ENCODE results near the gene MICALL2. TPM values are rescaled to one million over a fixed set of nuclear protein-coding genes. Genes with fewer than 3 reads are reported as not detected.

The MICALL2 gene
- total and polyA plus RNA-seq, 4 donors: 2.9 to 16.3 (median 7.6) TPM

DNA sequence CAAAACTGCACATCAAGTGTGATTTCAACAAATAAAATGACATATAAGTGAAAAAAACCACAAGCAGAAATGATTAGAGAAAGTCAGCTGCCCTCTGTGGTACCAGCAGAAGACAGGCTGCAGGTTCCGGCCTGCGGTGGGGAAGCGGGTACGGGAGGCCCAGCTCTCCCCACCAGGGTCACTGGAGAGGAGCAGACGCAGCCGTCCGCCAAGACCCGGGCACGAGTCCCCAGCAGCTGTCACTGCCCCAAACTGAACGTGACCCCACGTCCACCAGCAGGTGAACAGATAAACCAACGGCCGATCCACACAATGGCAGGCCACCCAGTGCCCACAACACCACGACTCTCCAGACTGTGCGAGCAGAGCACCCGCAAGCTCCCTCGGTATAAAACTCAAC is 16.1 kb upstream of the MICALL2 start:
- no peaks in the 10 kb centered on the region for H3K27me3 ChIP-seq (ENCODE audit: control insufficient read depth in 4 of 4, insufficient read depth in 4 of 4, low read length in 3 of 4)
- H3K9ac ChIP-seq (ENCODE audit: low read depth in 1 of 2, low read length in 2 of 2): no peak overlapping the region
- H3K36me3 ChIP-seq (ENCODE audit: control insufficient read depth in 4 of 4, insufficient read depth in 3 of 4, low read depth in 1 of 4, low read length in 3 of 4): peaks cover 5 to 72% (median 27%) of the 10 kb centered on the region in 4 donors
- H3K9me3 ChIP-seq (ENCODE audit: control insufficient read depth in 4 of 4, low read length in 3 of 4): no peaks in the 10 kb centered on the region
- H3K4me1 ChIP-seq (ENCODE audit: control insufficient read depth in 4 of 4, insufficient read depth in 4 of 4, low read length in 3 of 4): no peaks in the 10 kb centered on the region
- WGBS: 94% methylated on average over 17 of the region's 17 CpGs
- no peak overlapping the region for H3K4me3 ChIP-seq (ENCODE audit: low read depth in 1 of 3, low read length in 3 of 3)
- DNase-seq (ENCODE audit: low spot score): no peak
- H3K27ac ChIP-seq (ENCODE audit: low read depth in 1 of 2, low read length in 2 of 2): no peak overlapping the region
- no peak for TF ChIP-seq SP1 (IDR thresholded peaks at IDR 0.05)
- TF ChIP-seq, protein P1, sequence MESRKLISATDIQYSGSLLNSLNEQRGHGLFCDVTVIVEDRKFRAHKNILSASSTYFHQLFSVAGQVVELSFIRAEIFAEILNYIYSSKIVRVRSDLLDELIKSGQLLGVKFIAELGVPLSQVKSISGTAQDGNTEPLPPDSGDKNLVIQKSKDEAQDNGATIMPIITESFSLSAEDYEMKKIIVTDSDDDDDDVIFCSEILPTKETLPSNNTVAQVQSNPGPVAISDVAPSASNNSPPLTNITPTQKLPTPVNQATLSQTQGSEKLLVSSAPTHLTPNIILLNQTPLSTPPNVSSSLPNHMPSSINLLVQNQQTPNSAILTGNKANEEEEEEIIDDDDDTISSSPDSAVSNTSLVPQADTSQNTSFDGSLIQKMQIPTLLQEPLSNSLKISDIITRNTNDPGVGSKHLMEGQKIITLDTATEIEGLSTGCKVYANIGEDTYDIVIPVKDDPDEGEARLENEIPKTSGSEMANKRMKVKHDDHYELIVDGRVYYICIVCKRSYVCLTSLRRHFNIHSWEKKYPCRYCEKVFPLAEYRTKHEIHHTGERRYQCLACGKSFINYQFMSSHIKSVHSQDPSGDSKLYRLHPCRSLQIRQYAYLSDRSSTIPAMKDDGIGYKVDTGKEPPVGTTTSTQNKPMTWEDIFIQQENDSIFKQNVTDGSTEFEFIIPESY (IDR thresholded peaks at IDR 0.05): no peak

DNA sequence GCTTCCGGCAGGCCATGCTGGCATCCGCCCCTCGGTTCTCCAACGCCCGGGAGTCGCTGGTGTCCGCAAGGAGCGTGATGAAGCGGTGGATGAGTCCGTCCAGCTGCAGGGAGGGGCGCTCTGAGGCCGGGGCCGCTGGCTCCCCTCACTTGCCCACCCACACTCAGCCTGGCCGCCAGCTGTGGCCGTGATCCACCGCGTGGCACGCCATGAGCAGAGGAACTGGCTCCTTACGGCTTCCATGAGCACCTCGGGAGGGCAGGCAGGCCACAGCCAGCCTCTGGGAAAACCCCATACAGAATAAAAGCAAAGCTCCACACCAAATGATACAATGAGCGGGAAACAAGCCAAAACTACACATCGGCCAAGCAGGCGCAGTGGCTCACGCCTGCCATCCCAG is 15.5 kb upstream of the MICALL2 start:
- Histone ChIP-seq H3K9me3 (ENCODE audit: control insufficient read depth in 4 of 4, low read length in 3 of 4) (no peaks in the 10 kb centered on the region), H3K4me3 (ENCODE audit: low read depth in 1 of 3, low read length in 3 of 3) (no peak overlapping the region), H3K27me3 (ENCODE audit: control insufficient read depth in 4 of 4, insufficient read depth in 4 of 4, low read length in 3 of 4) (no peaks in the 10 kb centered on the region), H3K36me3 (ENCODE audit: control insufficient read depth in 4 of 4, insufficient read depth in 3 of 4, low read depth in 1 of 4, low read length in 3 of 4) (peaks cover 5 to 71% (median 30%) of the 10 kb centered on the region in 4 donors), H3K9ac (ENCODE audit: low read depth in 1 of 2, low read length in 2 of 2) (no peak overlapping the region), H3K27ac (ENCODE audit: low read depth in 1 of 2, low read length in 2 of 2) (no peak overlapping the region), H3K4me1 (ENCODE audit: control insufficient read depth in 4 of 4, insufficient read depth in 4 of 4, low read length in 3 of 4) (no peaks in the 10 kb centered on the region)
- DNase-seq (ENCODE audit: low spot score): no peak
- no peak for TF ChIP-seq SP1 (IDR thresholded peaks at IDR 0.05)
- TF ChIP-seq HNF4G (IDR thresholded peaks at IDR 0.05): no peak
- TF ChIP-seq, protein P1 (IDR thresholded peaks at IDR 0.05): no peak
- TF ChIP-seq, protein P2, sequence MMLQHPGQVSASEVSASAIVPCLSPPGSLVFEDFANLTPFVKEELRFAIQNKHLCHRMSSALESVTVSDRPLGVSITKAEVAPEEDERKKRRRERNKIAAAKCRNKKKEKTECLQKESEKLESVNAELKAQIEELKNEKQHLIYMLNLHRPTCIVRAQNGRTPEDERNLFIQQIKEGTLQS (IDR thresholded peaks at IDR 0.05): no peak
- TF ChIP-seq, protein P3, sequence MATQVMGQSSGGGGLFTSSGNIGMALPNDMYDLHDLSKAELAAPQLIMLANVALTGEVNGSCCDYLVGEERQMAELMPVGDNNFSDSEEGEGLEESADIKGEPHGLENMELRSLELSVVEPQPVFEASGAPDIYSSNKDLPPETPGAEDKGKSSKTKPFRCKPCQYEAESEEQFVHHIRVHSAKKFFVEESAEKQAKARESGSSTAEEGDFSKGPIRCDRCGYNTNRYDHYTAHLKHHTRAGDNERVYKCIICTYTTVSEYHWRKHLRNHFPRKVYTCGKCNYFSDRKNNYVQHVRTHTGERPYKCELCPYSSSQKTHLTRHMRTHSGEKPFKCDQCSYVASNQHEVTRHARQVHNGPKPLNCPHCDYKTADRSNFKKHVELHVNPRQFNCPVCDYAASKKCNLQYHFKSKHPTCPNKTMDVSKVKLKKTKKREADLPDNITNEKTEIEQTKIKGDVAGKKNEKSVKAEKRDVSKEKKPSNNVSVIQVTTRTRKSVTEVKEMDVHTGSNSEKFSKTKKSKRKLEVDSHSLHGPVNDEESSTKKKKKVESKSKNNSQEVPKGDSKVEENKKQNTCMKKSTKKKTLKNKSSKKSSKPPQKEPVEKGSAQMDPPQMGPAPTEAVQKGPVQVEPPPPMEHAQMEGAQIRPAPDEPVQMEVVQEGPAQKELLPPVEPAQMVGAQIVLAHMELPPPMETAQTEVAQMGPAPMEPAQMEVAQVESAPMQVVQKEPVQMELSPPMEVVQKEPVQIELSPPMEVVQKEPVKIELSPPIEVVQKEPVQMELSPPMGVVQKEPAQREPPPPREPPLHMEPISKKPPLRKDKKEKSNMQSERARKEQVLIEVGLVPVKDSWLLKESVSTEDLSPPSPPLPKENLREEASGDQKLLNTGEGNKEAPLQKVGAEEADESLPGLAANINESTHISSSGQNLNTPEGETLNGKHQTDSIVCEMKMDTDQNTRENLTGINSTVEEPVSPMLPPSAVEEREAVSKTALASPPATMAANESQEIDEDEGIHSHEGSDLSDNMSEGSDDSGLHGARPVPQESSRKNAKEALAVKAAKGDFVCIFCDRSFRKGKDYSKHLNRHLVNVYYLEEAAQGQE (IDR thresholded peaks at IDR 0.05): no peak
- TF ChIP-seq NR2F2 (IDR thresholded peaks at IDR 0.05): no peak
- no peak for TF ChIP-seq HNF4A (conservative IDR thresholded peaks at IDR 0.05)
- no peak for TF ChIP-seq YY1 (IDR thresholded peaks at IDR 0.05)
- TF ChIP-seq, protein P4, sequence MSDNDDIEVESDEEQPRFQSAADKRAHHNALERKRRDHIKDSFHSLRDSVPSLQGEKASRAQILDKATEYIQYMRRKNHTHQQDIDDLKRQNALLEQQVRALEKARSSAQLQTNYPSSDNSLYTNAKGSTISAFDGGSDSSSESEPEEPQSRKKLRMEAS (IDR thresholded peaks at IDR 0.05): no peak
- 91% methylated on average over 24 of the region's 24 CpGs for WGBS

All from liver (tissue), 9 donors.